Lower leg skin (tissue), 3 donors: ENCODE measurements around the gene KLHDC7B.

Experiments
- POLR2A ChIP-seq, 2 donors: fragments of 450-650 bp; IDR thresholded peaks; one replicate each; pipeline ENCODE4 v1.6.1; 2016 to 2017; ENCODE audit warnings: antibody characterized with exemption in 2 of 2, mild to moderate bottlenecking in 1 of 2, moderate library complexity in 1 of 2
- TF ChIP-seq, protein P1 (sequence below), 3 donors: fragments of 450-650 bp; IDR thresholded peaks; one replicate each; pipeline ENCODE4 v1.5.1; 2016; ENCODE audit warnings: antibody characterized with exemption in 3 of 3, mild to moderate bottlenecking in 3 of 3, moderate library complexity in 2 of 3

DNA sequence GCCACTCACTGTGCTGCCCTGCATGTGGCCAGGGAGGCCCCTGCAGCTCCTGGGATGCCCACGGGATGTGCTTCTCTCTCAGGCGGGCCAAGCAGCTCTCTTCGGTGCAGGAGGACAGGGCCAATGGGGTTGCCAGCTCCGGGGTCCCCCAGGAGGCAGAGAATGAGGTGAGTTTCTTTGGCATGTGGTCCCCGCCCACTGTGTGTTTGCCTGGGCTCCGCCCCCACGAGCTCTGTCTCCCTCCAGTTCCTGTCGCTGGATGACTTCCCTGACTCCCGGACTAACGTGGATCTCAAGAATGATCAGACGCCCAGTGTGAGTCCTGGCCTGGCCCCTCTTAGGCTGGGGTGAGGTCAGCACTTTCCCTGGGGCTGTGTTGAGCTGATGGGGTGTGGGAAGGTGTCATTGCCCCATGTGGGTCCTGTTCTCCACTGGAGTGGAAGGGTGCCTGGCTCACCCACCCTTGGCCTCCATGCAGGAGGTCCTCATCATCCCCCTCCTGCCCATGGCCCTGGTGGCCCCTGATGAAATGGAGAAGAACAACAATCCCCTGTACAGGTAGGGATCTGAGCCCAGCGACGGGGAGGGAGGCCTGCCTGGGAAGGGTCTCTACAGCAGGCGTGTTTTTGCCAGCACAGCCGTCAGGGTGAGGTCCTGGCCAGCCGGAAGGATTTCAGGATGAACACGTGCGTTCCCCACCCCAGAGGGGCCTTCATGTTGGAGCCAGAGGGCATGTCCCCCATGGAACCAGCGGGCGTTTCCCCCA lies 28.0 kb upstream of the KLHDC7B start:
- TF ChIP-seq, protein P1, sequence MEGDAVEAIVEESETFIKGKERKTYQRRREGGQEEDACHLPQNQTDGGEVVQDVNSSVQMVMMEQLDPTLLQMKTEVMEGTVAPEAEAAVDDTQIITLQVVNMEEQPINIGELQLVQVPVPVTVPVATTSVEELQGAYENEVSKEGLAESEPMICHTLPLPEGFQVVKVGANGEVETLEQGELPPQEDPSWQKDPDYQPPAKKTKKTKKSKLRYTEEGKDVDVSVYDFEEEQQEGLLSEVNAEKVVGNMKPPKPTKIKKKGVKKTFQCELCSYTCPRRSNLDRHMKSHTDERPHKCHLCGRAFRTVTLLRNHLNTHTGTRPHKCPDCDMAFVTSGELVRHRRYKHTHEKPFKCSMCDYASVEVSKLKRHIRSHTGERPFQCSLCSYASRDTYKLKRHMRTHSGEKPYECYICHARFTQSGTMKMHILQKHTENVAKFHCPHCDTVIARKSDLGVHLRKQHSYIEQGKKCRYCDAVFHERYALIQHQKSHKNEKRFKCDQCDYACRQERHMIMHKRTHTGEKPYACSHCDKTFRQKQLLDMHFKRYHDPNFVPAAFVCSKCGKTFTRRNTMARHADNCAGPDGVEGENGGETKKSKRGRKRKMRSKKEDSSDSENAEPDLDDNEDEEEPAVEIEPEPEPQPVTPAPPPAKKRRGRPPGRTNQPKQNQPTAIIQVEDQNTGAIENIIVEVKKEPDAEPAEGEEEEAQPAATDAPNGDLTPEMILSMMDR (IDR thresholded peaks at IDR 0.05): no peak
- TF ChIP-seq POLR2A (IDR thresholded peaks at IDR 0.05): no peak
